Mesenchymal stem cell (in vitro differentiated cells and primary cell): ENCODE data around the gene FBXO48.

Source experiments
- DNase-seq: peaks from one replicate; pipeline ENCODE4 v3.0.0-alpha.2; 2013
- H2AFZ ChIP-seq: one replicate; pipeline ENCODE4 v1.6.1; 2013; ENCODE audit warnings: low read depth, mild to moderate bottlenecking, control low read depth, inconsistent platforms, low read length, moderate library complexity
- H2AK5ac ChIP-seq: 2 replicates; pipeline ENCODE4 v1.6.1; 2013; ENCODE audit warnings: low read length, moderate library complexity, mild to moderate bottlenecking, inconsistent platforms; ENCODE audit not compliant: severe bottlenecking
- H2BK120ac ChIP-seq: one replicate; pipeline ENCODE4 v1.6.1; 2013; ENCODE audit warnings: low read depth, mild to moderate bottlenecking, inconsistent platforms, low read length, moderate library complexity
- H2BK12ac ChIP-seq, 2 experiments: one replicate each; pipeline ENCODE4 v1.6.1; 2013; ENCODE audit warnings: inconsistent platforms in 2 of 2, low read length in 2 of 2, mild to moderate bottlenecking in 2 of 2, moderate library complexity in 2 of 2, control low read depth in 1 of 2
- H2BK15ac ChIP-seq: one replicate; pipeline ENCODE4 v1.6.1; 2013; ENCODE audit warnings: mild to moderate bottlenecking, low read depth, inconsistent platforms; ENCODE audit not compliant: poor library complexity, severe bottlenecking
- H2BK5ac ChIP-seq: 2 replicates; pipeline ENCODE4 v1.6.1; 2013; ENCODE audit warnings: low read depth, mild to moderate bottlenecking, low read length, control low read depth, inconsistent platforms; ENCODE audit not compliant: poor library complexity, severe bottlenecking
- H3K14ac ChIP-seq, 2 experiments: one replicate each; pipeline ENCODE4 v1.6.1; 2013; ENCODE audit warnings: inconsistent platforms in 2 of 2, low read length in 2 of 2, control low read depth in 1 of 2, mild to moderate bottlenecking in 1 of 2, moderate library complexity in 1 of 2
- H3K18ac ChIP-seq, 2 experiments: one replicate each; pipeline ENCODE4 v1.6.1; 2013; ENCODE audit warnings: inconsistent platforms in 2 of 2, low read length in 2 of 2, control low read depth in 1 of 2, low read depth in 1 of 2, mild to moderate bottlenecking in 1 of 2
- H3K23ac ChIP-seq, 2 experiments: one replicate each; pipeline ENCODE4 v1.6.1; 2013; ENCODE audit warnings: inconsistent platforms in 2 of 2, low read length in 2 of 2, mild to moderate bottlenecking in 2 of 2, moderate library complexity in 2 of 2, control low read depth in 1 of 2
- H3K27ac ChIP-seq: 2 replicates; pipeline ENCODE4 v1.5.1; 2013; ENCODE audit warnings: mild to moderate bottlenecking, moderate library complexity, low read length, control low read depth, inconsistent platforms; ENCODE audit not compliant: poor library complexity, severe bottlenecking
- H3K27me3 ChIP-seq, 2 experiments: 2 replicates each; pipeline versions ENCODE4 v1.6.1 to v1.7.0; 2013; ENCODE audit warnings: low read length in 2 of 2, mild to moderate bottlenecking in 2 of 2, moderate library complexity in 2 of 2, control low read depth in 1 of 2, inconsistent platforms in 1 of 2; ENCODE audit not compliant: control insufficient read depth in 1 of 2, insufficient read depth in 1 of 2
- H3K36me3 ChIP-seq, 2 experiments: 2 replicates each; pipeline versions ENCODE4 v1.6.1 to v1.7.0; 2013; ENCODE audit warnings: low read length in 2 of 2, control low read depth in 1 of 2, inconsistent platforms in 1 of 2, low read depth in 1 of 2, mild to moderate bottlenecking in 1 of 2; ENCODE audit not compliant: insufficient read depth in 2 of 2, control insufficient read depth in 1 of 2
- H3K4ac ChIP-seq, 2 experiments: one replicate each; pipeline ENCODE4 v1.6.1; 2013; ENCODE audit warnings: inconsistent platforms in 2 of 2, low read length in 2 of 2, mild to moderate bottlenecking in 2 of 2, moderate library complexity in 2 of 2, control low read depth in 1 of 2, low read depth in 1 of 2
- H3K4me1 ChIP-seq: 2 replicates; pipeline ENCODE4 v1.6.1; 2013; ENCODE audit warnings: low read depth, low read length, control low read depth; ENCODE audit not compliant: control insufficient read depth, insufficient read depth
- H3K4me2 ChIP-seq: 2 replicates; pipeline ENCODE4 v1.6.1; 2013; ENCODE audit warnings: low read length, mild to moderate bottlenecking, inconsistent platforms; ENCODE audit not compliant: poor library complexity, severe bottlenecking
- H3K4me3 ChIP-seq, 2 experiments: 2 replicates each; pipeline versions ENCODE4 v1.5.1 to v1.7.0; 2013; ENCODE audit warnings: low read length in 2 of 2, mild to moderate bottlenecking in 2 of 2, control low read depth in 1 of 2, low read depth in 1 of 2; ENCODE audit not compliant: insufficient read depth in 1 of 2
- H3K79me1 ChIP-seq: replicated peaks from 2 replicates; pipeline ENCODE4 v1.6.1; 2013; ENCODE audit warnings: mild to moderate bottlenecking, control low read depth, low read length, inconsistent platforms; ENCODE audit not compliant: poor library complexity, severe bottlenecking
- H3K9ac ChIP-seq: 2 replicates; pipeline ENCODE4 v1.7.0; 2013; ENCODE audit warnings: mild to moderate bottlenecking, low read length, moderate library complexity
- H3K9me3 ChIP-seq: 2 replicates; pipeline ENCODE4 v1.7.0; 2013; ENCODE audit warnings: mild to moderate bottlenecking, low read length; ENCODE audit not compliant: control insufficient read depth
- H4K8ac ChIP-seq: one replicate; pipeline ENCODE4 v1.6.1; 2013; ENCODE audit warnings: inconsistent platforms, mild to moderate bottlenecking, low read length, moderate library complexity
- H4K91ac ChIP-seq: one replicate; pipeline ENCODE4 v1.6.1; 2013; ENCODE audit warnings: mild to moderate bottlenecking, low read length, inconsistent platforms
- WGBS: methylation state at CpG from one replicate; pipeline ENCODE4 v1.1.7; 2013; ENCODE audit warnings: mixed read lengths; 5-methylcytosine and 5-hydroxymethylcytosine counted together

The FBXO48 gene

GRCh38 chr2:68438455-68439303 is 28.4 kb downstream of the FBXO48 start:
- H3K4me1 ChIP-seq: no peaks in the 10 kb centered on the region
- no peaks in the 10 kb centered on the region for H3K79me1 ChIP-seq
- no peak overlapping the region for H3K9ac ChIP-seq
- H3K36me3 ChIP-seq: no peaks in the 10 kb centered on the region
- H2AK5ac ChIP-seq: no peak overlapping the region
- peaks cover 0 to 4% of the 10 kb centered on the region in 2 experiments for H3K27me3 ChIP-seq
- no peak overlapping the region for H3K14ac ChIP-seq
- DNase-seq: no peak
- no peak overlapping the region for H3K18ac ChIP-seq
- H3K9me3 ChIP-seq: no peaks in the 10 kb centered on the region
- no peak overlapping the region for H3K4ac ChIP-seq
- H3K23ac ChIP-seq: no peak overlapping the region
- no peak overlapping the region for H3K4me2 ChIP-seq
- 74% methylated on average over 7 of the region's 7 CpGs for WGBS
- no peak overlapping the region for H2BK5ac ChIP-seq
- H2AFZ ChIP-seq: no peak overlapping the region
- H2BK120ac ChIP-seq: no peak overlapping the region
- no peak overlapping the region for H3K27ac ChIP-seq
- no peak overlapping the region for H3K4me3 ChIP-seq
- no peak overlapping the region for H2BK12ac ChIP-seq
- H4K8ac ChIP-seq: no peak overlapping the region
- H2BK15ac ChIP-seq: no peak overlapping the region
- H4K91ac ChIP-seq: no peak overlapping the region

- Histone ChIP-seq H3K4ac (no peak overlapping the region), H3K4me1 (peaks cover 4% of the 10 kb centered on the region), H3K9me3 (no peaks in the 10 kb centered on the region), H3K18ac (no peak overlapping the region), H2BK5ac (no peak overlapping the region), H2BK15ac (no peak overlapping the region), H3K4me2 (no peak overlapping the region), H3K14ac (no peak overlapping the region), H3K36me3 (no peaks in the 10 kb centered on the region), H3K9ac (peak overlapping the region; percentile 64), H2AFZ (no peak overlapping the region), H3K27me3 (peaks cover 0 to 9% of the 10 kb centered on the region in 2 experiments), H2BK120ac (no peak overlapping the region), H3K79me1 (no peaks in the 10 kb centered on the region), H4K8ac (no peak overlapping the region), H4K91ac (no peak overlapping the region), H2AK5ac (no peak overlapping the region), H3K27ac (no peak overlapping the region), H3K4me3 (peak overlapping the region in 1 of 2 experiments; percentile 35), H3K23ac (no peak overlapping the region), H2BK12ac (no peak overlapping the region)
- WGBS: 39% methylated on average over 4 of the region's 4 CpGs
- DNase-seq: no peak
Observed at GRCh38 chr2:68436270-68436669, 30.8 kb downstream of the FBXO48 start.

- Histone ChIP-seq H3K23ac (no peak overlapping the region), H2BK5ac (no peak overlapping the region), H3K4ac (no peak overlapping the region), H3K79me1 (no peaks in the 10 kb centered on the region), H3K27me3 (peaks cover 0 to 9% of the 10 kb centered on the region in 2 experiments), H2AFZ (no peak overlapping the region), H4K91ac (no peak overlapping the region), H4K8ac (no peak overlapping the region), H3K36me3 (no peaks in the 10 kb centered on the region), H3K4me2 (no peak overlapping the region), H3K4me1 (peaks cover 4% of the 10 kb centered on the region), H2BK12ac (no peak overlapping the region), H3K9ac (peak overlapping the region; percentile 64), H2AK5ac (no peak overlapping the region), H3K4me3 (no peak overlapping the region), H2BK15ac (no peak overlapping the region), H3K14ac (no peak overlapping the region), H3K27ac (no peak overlapping the region), H3K18ac (no peak overlapping the region), H3K9me3 (no peaks in the 10 kb centered on the region), H2BK120ac (no peak overlapping the region)
- DNase-seq: no peak
Observed at GRCh38 chr2:68435615-68436014, 31.5 kb downstream of the FBXO48 start.

- Histone ChIP-seq H3K27me3 (peaks cover 3 to 11% of the 10 kb centered on the region in 2 experiments), H4K91ac (no peak overlapping the region), H3K4me1 (peaks cover 4% of the 10 kb centered on the region), H3K4me2 (no peak overlapping the region), H3K79me1 (no peaks in the 10 kb centered on the region), H2BK5ac (no peak overlapping the region), H2AFZ (no peak overlapping the region), H2BK15ac (no peak overlapping the region), H3K23ac (no peak overlapping the region), H2BK120ac (no peak overlapping the region), H3K4ac (no peak overlapping the region), H3K36me3 (no peaks in the 10 kb centered on the region), H2BK12ac (no peak overlapping the region), H4K8ac (no peak overlapping the region), H3K14ac (peak overlapping the region in 1 of 2 experiments; percentile 81), H3K18ac (no peak overlapping the region), H3K27ac (no peak overlapping the region), H2AK5ac (no peak overlapping the region), H3K9ac (no peak overlapping the region), H3K4me3 (no peak overlapping the region), H3K9me3 (no peaks in the 10 kb centered on the region)
- no peak for DNase-seq
Observed at GRCh38 chr2:68434981-68435380, 32.1 kb downstream of the FBXO48 start.
